Stimulated activated CD4-positive, alpha-beta T cell treated with anti-CD3 and anti-CD28 coated beads, Interleukin-4, amount 100 ng/mL, for 1 hour (primary cell): Measurements from ENCODE around the gene L3MBTL2.
A peak's percentile ranks its signal among the peaks of the same experiment; 100 is the strongest.

Experiments used
- DNase-seq: peaks from one replicate; pipeline ENCODE4 v3.0.0-alpha.2; 2020

L3MBTL2 gene

GRCh38 chr22:41215926-41216325 is 10.8 kb downstream of the L3MBTL2 start:
- DNase-seq = no peak

- DNase-seq = no peak
Measured at GRCh38 chr22:41216984-41217383, 11.9 kb downstream of the L3MBTL2 start.

GRCh38 chr22:41217553-41218157 is 12.5 kb downstream of the L3MBTL2 start:
- DNase-seq = peak; percentile 35

- no peak for DNase-seq
Measured at GRCh38 chr22:41222846-41223507, 17.9 kb downstream of the L3MBTL2 start.

- no peak for DNase-seq
Measured at GRCh38 chr22:41223535-41223934, 18.4 kb downstream of the L3MBTL2 start.

- no peak for DNase-seq
Measured at GRCh38 chr22:41226723-41227655, 21.9 kb downstream of the L3MBTL2 start.

GRCh38 chr22:41229215-41229614 is 24.1 kb downstream of the L3MBTL2 start:
- no peak for DNase-seq

GRCh38 chr22:41229730-41230400 is 24.8 kb downstream of the L3MBTL2 start:
- DNase-seq = no peak

GRCh38 chr22:41230401-41230785 is 25.3 kb downstream of the L3MBTL2 start:
- no peak for DNase-seq

GRCh38 chr22:41231369-41231768 is 26.3 kb downstream of the L3MBTL2 start:
- DNase-seq = no peak

GRCh38 chr22:41234815-41235695 is 29.9 kb downstream of the L3MBTL2 start:
- no peak for DNase-seq

GRCh38 chr22:41237036-41237706 is 32.1 kb downstream of the L3MBTL2 start:
- no peak for DNase-seq

- peak; percentile 80 for DNase-seq
Measured at GRCh38 chr22:41237707-41238569, 32.8 kb downstream of the L3MBTL2 start.

GRCh38 chr22:41238570-41239442 is 33.7 kb downstream of the L3MBTL2 start:
- DNase-seq = no peak

- no peak for DNase-seq
Measured at GRCh38 chr22:41239443-41240128, 34.5 kb downstream of the L3MBTL2 start.

- DNase-seq = no peak
Measured at GRCh38 chr22:41240377-41241132, 35.4 kb downstream of the L3MBTL2 start, which contains the start of gene CHADL. Gene CHADL (minus strand): TSS chr22:41240931. CDS start chr22:41240881, 50 bp downstream.

- DNase-seq = no peak
Measured at GRCh38 chr22:41241133-41241676, 36.1 kb downstream of the L3MBTL2 start.
